OCI-LY7 (cell line): ENCODE data around the gene DLX4. TPM values are rescaled to one million over a fixed set of nuclear protein-coding genes. Genes with fewer than 3 reads are reported as not detected.

Source experiments
- BruUV-seq: library from RNA; stranded (reverse); fragments of 400-500 nt; replicated peaks from 2 replicates; lab custom pipeline; 2021; lab: Mats Ljungman, UMichigan
- CTCF ChIA-PET: fragments of 300-600 bp; sonication (Branson Sonifier 250); formaldehyde crosslinking; loops from one replicate; lab custom pipeline; 2022; ENCODE audit warnings: antibody characterized with exemption; ENCODE audit not compliant: unreplicated experiment; lab: Charles Lee
- POLR2A ChIA-PET: fragments of 300-600 bp; sonication (Branson Sonifier 250); formaldehyde crosslinking; loops from one replicate; lab custom pipeline; 2022; ENCODE audit warnings: antibody characterized with exemption; lab: Charles Lee
- DNase-seq: peaks from one replicate; pipeline ENCODE4 v3.0.0-alpha.2; 2015; ENCODE audit warnings: low spot score
- H2AFZ ChIP-seq: fragments of 200-600 bp; sonication (generic), shearing (Covaris generic); 2 replicates; pipeline ENCODE4 v1.6.1; 2014; ENCODE audit warnings: mild to moderate bottlenecking, antibody characterized with exemption, low read length, moderate library complexity
- H3K27ac ChIP-seq: fragments of 200-600 bp; sonication (generic); 2 replicates; pipeline ENCODE4 v1.5.1; 2014; ENCODE audit warnings: mixed run types, low read depth, mild to moderate bottlenecking, moderate library complexity, low read length, inconsistent platforms; ENCODE audit not compliant: poor library complexity, severe bottlenecking
- H3K36me3 ChIP-seq: fragments of 200-600 bp; sonication (generic); 2 replicates; pipeline ENCODE4 v1.6.1; 2014; ENCODE audit warnings: mild to moderate bottlenecking, antibody characterized with exemption, low read length, moderate library complexity, mixed read lengths; ENCODE audit not compliant: insufficient read depth
- H3K4me1 ChIP-seq: fragments of 200-600 bp; sonication (generic); 2 replicates; pipeline ENCODE4 v1.5.1; 2014; ENCODE audit warnings: mild to moderate bottlenecking, low read length; ENCODE audit not compliant: insufficient read depth, poor library complexity, severe bottlenecking
- H3K4me2 ChIP-seq: fragments of 200-600 bp; sonication (generic); 2 replicates; pipeline ENCODE4 v1.6.1; 2014; ENCODE audit warnings: mild to moderate bottlenecking, low read length
- H3K4me3 ChIP-seq: fragments of 200-600 bp; sonication (generic); 2 replicates; pipeline ENCODE4 v1.5.1; 2014; ENCODE audit warnings: mild to moderate bottlenecking, low read depth, low read length; ENCODE audit not compliant: poor library complexity, severe bottlenecking
- H3K79me2 ChIP-seq: fragments of 200-600 bp; sonication (generic); 2 replicates; pipeline ENCODE4 v1.6.1; 2016; ENCODE audit warnings: low read depth, mild to moderate bottlenecking, low read length, moderate library complexity, mixed read lengths; ENCODE audit not compliant: insufficient read depth
- H3K9me2 ChIP-seq: fragments of 200-600 bp; sonication (generic); 2 replicates; pipeline ENCODE4 v1.6.1; 2016; ENCODE audit warnings: mild to moderate bottlenecking, low read length, mixed read lengths; ENCODE audit not compliant: insufficient read depth
- H3K9me3 ChIP-seq: fragments of 200-600 bp; sonication (generic); 2 replicates; pipeline ENCODE4 v1.6.1; 2014; ENCODE audit warnings: mild to moderate bottlenecking, mixed run types, low read length, mixed read lengths
- H4K20me1 ChIP-seq: fragments of 200-600 bp; sonication (generic); 2 replicates; pipeline ENCODE4 v1.6.1; 2014; ENCODE audit warnings: mild to moderate bottlenecking, antibody characterized with exemption, low read length, moderate library complexity, mixed read lengths; ENCODE audit not compliant: insufficient read depth
- CTCF ChIP-seq: fragments of 200-600 bp; sonication (generic); conservative IDR thresholded peaks from 2 replicates; pipeline ENCODE4 v1.5.1; 2014; ENCODE audit warnings: mild to moderate bottlenecking, antibody characterized with exemption, low read length, moderate library complexity, mixed read lengths
- EZH2phosphoT487 ChIP-seq: fragments of 200-600 bp; sonication (generic); IDR thresholded peaks from 2 replicates; pipeline ENCODE4 v1.6.1; 2018; ENCODE audit warnings: low read depth, borderline replicate concordance, mild to moderate bottlenecking, mixed run types, antibody characterized with exemption, low read length, moderate library complexity, mixed read lengths
- intact Hi-C: fragments of 100-400 bp; cut with micrococcal nuclease; formaldehyde crosslinking; loops from one replicate; pipeline ENCODE4 v1.10.0; 2022; ENCODE audit not compliant: unreplicated experiment
- total RNA-seq, 2 experiments: library from RNA; depleted of rRNA in 1 of 2; stranded (reverse); fragments of >200 nt in 1 of 2; shearing (Covaris generic) in 1 of 2; gene quantifications; 2 replicates each; pipeline ENCODE4 v1.2.3, GENCODE V29; 2014 to 2022

DLX4 gene
- total RNA-seq, 2 experiments from 2014 or later, result 0.27 to 0.47 TPM

- intact Hi-C loops, result no loop called here
- TF ChIP-seq CTCF (no peak), EZH2phosphoT487 (no peak)
- Histone ChIP-seq H3K27ac (no peak overlapping the region), H3K9me2 (no peaks in the 10 kb centered on the region), H3K36me3 (no peaks in the 10 kb centered on the region), H3K4me1 (peaks cover 2% of the 10 kb centered on the region), H4K20me1 (no peaks in the 10 kb centered on the region), H2AFZ (no peak overlapping the region), H3K4me3 (no peak overlapping the region), H3K79me2 (no peaks in the 10 kb centered on the region), H3K4me2 (no peak overlapping the region), H3K9me3 (peaks cover 14% of the 10 kb centered on the region)
- POLR2A ChIA-PET, result no interaction called here
- no peak for DNase-seq
- CTCF ChIA-PET, result no interaction called here
- no TSS peak for BruUV-seq
These were observed 44.1 kb downstream of the DLX4 start for GRCh38 chr17:50013079-50013478.

- H3K9me2 ChIP-seq, result no peaks in the 10 kb centered on the region
- H2AFZ ChIP-seq, result no peak overlapping the region
- no peak for TF ChIP-seq CTCF
- no peak for TF ChIP-seq EZH2phosphoT487
- H3K4me3 ChIP-seq, result no peak overlapping the region
- peaks cover 14% of the 10 kb centered on the region for H3K9me3 ChIP-seq
- POLR2A ChIA-PET, result interaction anchor here (1.3 to 1.6 kb wide), 2 partner anchors 78 to 80 kb away, joined by 4 read pairs; no protein-coding TSS in a partner anchor
- no peaks in the 10 kb centered on the region for H3K79me2 ChIP-seq
- H3K36me3 ChIP-seq, result no peaks in the 10 kb centered on the region
- CTCF ChIA-PET, result no interaction called here
- no peaks in the 10 kb centered on the region for H4K20me1 ChIP-seq
- no peak overlapping the region for H3K4me2 ChIP-seq
- H3K27ac ChIP-seq, result no peak overlapping the region
- no TSS peak for BruUV-seq
- intact Hi-C loops, result no loop called here
- DNase-seq, result no peak
- no peaks in the 10 kb centered on the region for H3K4me1 ChIP-seq
These were observed 45.6 kb downstream of the DLX4 start for GRCh38 chr17:50014471-50015088.

DNA sequence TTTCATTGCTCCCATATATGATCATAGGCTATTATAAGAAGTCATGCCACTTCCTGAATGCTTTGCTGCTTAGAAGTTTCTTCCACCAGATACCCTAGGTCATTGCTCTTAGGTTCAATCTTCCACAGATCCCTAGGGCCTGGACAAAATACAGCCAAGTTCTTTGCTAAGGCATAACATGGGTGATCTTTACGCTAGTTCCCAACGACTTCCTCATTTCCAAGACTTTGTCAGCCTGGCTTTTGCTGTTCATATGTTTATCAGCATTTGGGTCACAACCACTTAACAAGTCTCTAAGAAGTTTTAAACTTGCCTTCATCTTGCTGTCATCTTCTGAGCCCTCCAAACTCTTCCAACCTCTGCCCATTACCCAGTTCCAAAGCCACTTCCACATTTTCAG is 46.2 kb downstream of the DLX4 start:
- no peaks in the 10 kb centered on the region for H3K36me3 ChIP-seq
- ChIA-PET POLR2A (interaction anchor here (1.3 to 1.6 kb wide), 2 partner anchors 77 to 79 kb away, joined by 4 read pairs; no protein-coding TSS in a partner anchor), CTCF (no interaction called here)
- TF ChIP-seq EZH2phosphoT487 (no peak), CTCF (no peak)
- no peaks in the 10 kb centered on the region for H3K9me2 ChIP-seq
- DNase-seq, result no peak
- H3K9me3 ChIP-seq, result peaks cover 14% of the 10 kb centered on the region
- H3K4me2 ChIP-seq, result no peak overlapping the region
- intact Hi-C loops, result no loop called here
- no peaks in the 10 kb centered on the region for H4K20me1 ChIP-seq
- H3K4me1 ChIP-seq, result no peaks in the 10 kb centered on the region
- no peak overlapping the region for H2AFZ ChIP-seq
- no TSS peak for BruUV-seq
- no peak overlapping the region for H3K27ac ChIP-seq
- no peak overlapping the region for H3K4me3 ChIP-seq
- no peaks in the 10 kb centered on the region for H3K79me2 ChIP-seq
